Activated naive CD8-positive, alpha-beta T cell treated with anti-CD3 and anti-CD28 coated beads, Interleukin-2, amount 10 ng/mL, durations not matched to agents 7 days and 5 days (primary cell): ENCODE measurements around the gene SIAH3. TPM values are rescaled to one million over a fixed set of nuclear protein-coding genes. Genes with fewer than 3 reads are reported as not detected.

ENCODE experiments used
- ATAC-seq: fragments of 150-1000 bp; cut with Tn5 transposase; one replicate; pipeline ENCODE4 v1.10.0; 2021; ENCODE audit warnings: low read depth, moderate library complexity
- POLR2A ChIA-PET: fragments of 350-600 bp; sonication (Branson Sonifier 250); formaldehyde crosslinking; loops from one replicate; lab custom pipeline; 2021; ENCODE audit warnings: antibody characterized with exemption; lab: Charles Lee
- DNase-seq: peaks from one replicate; pipeline ENCODE4 v3.0.0; 2021
- H3K27ac Mint-ChIP-seq: one replicate; pipeline ENCODE4 v1.8.0; 2022; ENCODE audit warnings: mild to moderate bottlenecking, mixed read lengths
- H3K27me3 Mint-ChIP-seq: one replicate; pipeline ENCODE4 v1.8.0; 2022; ENCODE audit warnings: mild to moderate bottlenecking, moderate library complexity, mixed read lengths
- H3K36me3 Mint-ChIP-seq: one replicate; pipeline ENCODE4 v1.8.0; 2021; ENCODE audit warnings: mild to moderate bottlenecking, mixed read lengths
- H3K4me1 Mint-ChIP-seq: one replicate; pipeline ENCODE4 v1.8.0; 2021; ENCODE audit warnings: mixed read lengths
- H3K4me3 Mint-ChIP-seq: one replicate; pipeline ENCODE4 v1.8.0; 2022; ENCODE audit warnings: mild to moderate bottlenecking, moderate library complexity, mixed read lengths
- H3K9me3 Mint-ChIP-seq: one replicate; pipeline ENCODE4 v1.8.0; 2021; ENCODE audit warnings: mixed read lengths
- total RNA-seq, 2 experiments: library from RNA; stranded (reverse); gene quantifications; one replicate each; pipeline ENCODE4 v1.2.3, GENCODE V29; 2021

The SIAH3 gene
- total RNA-seq, 2 experiments from 2014 or later, result 0.36 to 0.62 TPM

GRCh38 chr13:45799451-45799850 lies 52.1 kb downstream of the SIAH3 start:
- H3K36me3 Mint-ChIP-seq, result no peaks in the 10 kb centered on the region
- DNase-seq (no peak), ATAC-seq (no peak)
- H3K4me1 Mint-ChIP-seq, result no peaks in the 10 kb centered on the region
- no peak overlapping the region for H3K4me3 Mint-ChIP-seq
- no peaks in the 10 kb centered on the region for H3K9me3 Mint-ChIP-seq
- POLR2A ChIA-PET, result no interaction called here
- H3K27me3 Mint-ChIP-seq, result no peaks in the 10 kb centered on the region
- H3K27ac Mint-ChIP-seq, result no peak overlapping the region

- ATAC-seq, result no peak
- no peaks in the 10 kb centered on the region for H3K4me1 Mint-ChIP-seq
- H3K4me3 Mint-ChIP-seq, result no peak overlapping the region
- H3K27me3 Mint-ChIP-seq, result no peaks in the 10 kb centered on the region
- H3K27ac Mint-ChIP-seq, result no peak overlapping the region
- POLR2A ChIA-PET, result no interaction called here
- H3K36me3 Mint-ChIP-seq, result no peaks in the 10 kb centered on the region
- no peak for DNase-seq
- no peaks in the 10 kb centered on the region for H3K9me3 Mint-ChIP-seq
Observed at GRCh38 chr13:45798851-45799250, 52.7 kb downstream of the SIAH3 start.

GRCh38 chr13:45796426-45797235 lies 54.9 kb downstream of the SIAH3 start:
- H3K4me3 Mint-ChIP-seq, result no peak overlapping the region
- no peak overlapping the region for H3K27ac Mint-ChIP-seq
- DNase-seq (no peak), ATAC-seq (no peak)
- no peaks in the 10 kb centered on the region for H3K4me1 Mint-ChIP-seq
- no peaks in the 10 kb centered on the region for H3K9me3 Mint-ChIP-seq
- POLR2A ChIA-PET, result no interaction called here
- peaks cover 1% of the 10 kb centered on the region for H3K27me3 Mint-ChIP-seq
- H3K36me3 Mint-ChIP-seq, result no peaks in the 10 kb centered on the region

GRCh38 chr13:45792827-45793303 lies 58.7 kb downstream of the SIAH3 start:
- Mint-ChIP-seq H3K27me3 (peaks cover 4% of the 10 kb centered on the region), H3K4me1 (no peaks in the 10 kb centered on the region), H3K4me3 (no peak overlapping the region), H3K27ac (no peak overlapping the region), H3K9me3 (no peaks in the 10 kb centered on the region), H3K36me3 (no peaks in the 10 kb centered on the region)
- ATAC-seq (no peak), DNase-seq (no peak)
- POLR2A ChIA-PET, result no interaction called here

- no peaks in the 10 kb centered on the region for H3K9me3 Mint-ChIP-seq
- H3K27me3 Mint-ChIP-seq, result peaks cover 6% of the 10 kb centered on the region
- H3K27ac Mint-ChIP-seq, result no peak overlapping the region
- no peaks in the 10 kb centered on the region for H3K4me1 Mint-ChIP-seq
- ATAC-seq, result no peak
- POLR2A ChIA-PET, result no interaction called here
- no peaks in the 10 kb centered on the region for H3K36me3 Mint-ChIP-seq
- H3K4me3 Mint-ChIP-seq, result no peak overlapping the region
- DNase-seq, result no peak
Observed at GRCh38 chr13:45788011-45788410, 63.5 kb downstream of the SIAH3 start.

GRCh38 chr13:45787346-45787745 lies 64.2 kb downstream of the SIAH3 start:
- peaks cover 4% of the 10 kb centered on the region for H3K27me3 Mint-ChIP-seq
- H3K27ac Mint-ChIP-seq, result no peak overlapping the region
- no peak overlapping the region for H3K4me3 Mint-ChIP-seq
- no peak for DNase-seq
- no peaks in the 10 kb centered on the region for H3K36me3 Mint-ChIP-seq
- POLR2A ChIA-PET, result no interaction called here
- H3K4me1 Mint-ChIP-seq, result no peaks in the 10 kb centered on the region
- H3K9me3 Mint-ChIP-seq, result no peaks in the 10 kb centered on the region
- no peak for ATAC-seq

GRCh38 chr13:45786293-45786920 lies 65.1 kb downstream of the SIAH3 start:
- ATAC-seq (no peak), DNase-seq (no peak)
- no peak overlapping the region for H3K4me3 Mint-ChIP-seq
- H3K36me3 Mint-ChIP-seq, result no peaks in the 10 kb centered on the region
- no peaks in the 10 kb centered on the region for H3K4me1 Mint-ChIP-seq
- peaks cover 4% of the 10 kb centered on the region for H3K27me3 Mint-ChIP-seq
- POLR2A ChIA-PET, result no interaction called here
- no peak overlapping the region for H3K27ac Mint-ChIP-seq
- H3K9me3 Mint-ChIP-seq, result no peaks in the 10 kb centered on the region

- Mint-ChIP-seq H3K36me3 (no peaks in the 10 kb centered on the region), H3K4me3 (no peak overlapping the region), H3K27me3 (peaks cover 4% of the 10 kb centered on the region), H3K4me1 (no peaks in the 10 kb centered on the region), H3K9me3 (no peaks in the 10 kb centered on the region), H3K27ac (no peak overlapping the region)
- DNase-seq (no peak), ATAC-seq (no peak)
- POLR2A ChIA-PET, result no interaction called here
Observed at GRCh38 chr13:45784755-45785675, 66.5 kb downstream of the SIAH3 start.

- Mint-ChIP-seq H3K27me3 (peaks cover 2% of the 10 kb centered on the region), H3K9me3 (no peaks in the 10 kb centered on the region), H3K4me1 (no peaks in the 10 kb centered on the region), H3K4me3 (no peak overlapping the region), H3K27ac (no peak overlapping the region), H3K36me3 (no peaks in the 10 kb centered on the region)
- DNase-seq (no peak), ATAC-seq (no peak)
- POLR2A ChIA-PET, result no interaction called here
Observed at GRCh38 chr13:45783346-45784043, 68.1 kb downstream of the SIAH3 start.

GRCh38 chr13:45782327-45783045 lies 69.1 kb downstream of the SIAH3 start:
- no peak overlapping the region for H3K27ac Mint-ChIP-seq
- no peak for ATAC-seq

GRCh38 chr13:45781553-45782326 lies 69.8 kb downstream of the SIAH3 start:
- H3K36me3 Mint-ChIP-seq, result no peaks in the 10 kb centered on the region
- H3K4me3 Mint-ChIP-seq, result no peak overlapping the region
- no peak overlapping the region for H3K27ac Mint-ChIP-seq
- peaks cover 2% of the 10 kb centered on the region for H3K27me3 Mint-ChIP-seq
- DNase-seq (no peak), ATAC-seq (no peak)
- no peaks in the 10 kb centered on the region for H3K4me1 Mint-ChIP-seq
- POLR2A ChIA-PET, result no interaction called here
- H3K9me3 Mint-ChIP-seq, result no peaks in the 10 kb centered on the region

More at GRCh38 chr13:45782327-45783045, 69.1 kb downstream of the SIAH3 start:
- DNase-seq, result no peak
- Mint-ChIP-seq H3K4me3 (no peak overlapping the region), H3K36me3 (no peaks in the 10 kb centered on the region), H3K9me3 (no peaks in the 10 kb centered on the region), H3K27me3 (peaks cover 2% of the 10 kb centered on the region), H3K4me1 (no peaks in the 10 kb centered on the region)
- POLR2A ChIA-PET, result no interaction called here

GRCh38 chr13:45779901-45780300 lies 71.7 kb downstream of the SIAH3 start:
- no peak overlapping the region for H3K27ac Mint-ChIP-seq
- H3K4me3 Mint-ChIP-seq, result no peak overlapping the region
- H3K4me1 Mint-ChIP-seq, result no peaks in the 10 kb centered on the region
- DNase-seq (no peak), ATAC-seq (no peak)
- POLR2A ChIA-PET, result no interaction called here
- H3K36me3 Mint-ChIP-seq, result no peaks in the 10 kb centered on the region
- H3K9me3 Mint-ChIP-seq, result no peaks in the 10 kb centered on the region
- H3K27me3 Mint-ChIP-seq, result no peaks in the 10 kb centered on the region
